Ascending aorta (tissue), 2 donors: ENCODE measurements around the gene SLC26A11. TPM values are rescaled to one million over a fixed set of nuclear protein-coding genes. Genes with fewer than 3 reads are reported as not detected.

Experiments
- DNase-seq, 2 donors: peaks; one replicate each; pipeline ENCODE4 v3.0.0-alpha.2; 2019; ENCODE audit warnings: low spot score in 2 of 2
- H3K27ac ChIP-seq, 2 donors: fragments of 200-600 bp; sonication (generic); one replicate each; pipeline ENCODE4 v1.5.1; 2016 to 2017; ENCODE audit warnings: mild to moderate bottlenecking in 1 of 2
- H3K27me3 ChIP-seq: fragments of 200-600 bp; sonication (generic); one replicate; pipeline ENCODE4 v1.5.1; 2017
- H3K36me3 ChIP-seq, 2 donors: fragments of 200-600 bp; sonication (generic); one replicate each; pipeline ENCODE4 v1.5.1; 2016
- H3K4me1 ChIP-seq, 2 donors: fragments of 200-600 bp; sonication (generic); one replicate each; pipeline ENCODE4 v1.5.1; 2016 to 2017; ENCODE audit warnings: mild to moderate bottlenecking in 1 of 2
- H3K4me3 ChIP-seq, 2 donors: fragments of 200-600 bp; sonication (generic); one replicate each; pipeline ENCODE4 v1.5.1; 2016 to 2017; ENCODE audit warnings: mild to moderate bottlenecking in 1 of 2
- H3K9me3 ChIP-seq, 2 donors: fragments of 200-600 bp; sonication (generic); one replicate each; pipeline ENCODE4 v1.5.1; 2016
- CTCF ChIP-seq, 3 experiments: fragments of 200-600 bp in 2 of 3; fragments of 450-650 bp in 1 of 3; sonication (generic) in 2 of 3; IDR thresholded peaks; one replicate each; pipeline ENCODE4 v1.5.1; 2016 to 2019; ENCODE audit warnings: antibody characterized with exemption in 3 of 3, mild to moderate bottlenecking in 1 of 3, moderate library complexity in 1 of 3
- intact Hi-C: fragments of 100-400 bp; cut with DNase I; formaldehyde crosslinking; loops from one replicate; pipeline ENCODE4 v1.15.1; 2023
- total RNA-seq: library from RNA; depleted of rRNA; stranded (reverse); fragments of >200 nt; gene quantifications from one replicate; pipeline ENCODE4 v1.1.0, GENCODE V29; 2016

The SLC26A11 gene
- total RNA-seq = 25.8 TPM

- Histone ChIP-seq H3K4me3 (peak within 1 kb of the TSS; percentile 96 to 97), H3K36me3 (peaks cover 7 to 15% of the 10 kb centered on the region in 2 donors), H3K27ac (peak within 1 kb of the TSS; percentile 82 to 85), H3K4me1 (peaks cover 3 to 9% of the 10 kb centered on the region in 2 donors), H3K9me3 (no peaks in the 10 kb centered on the region), H3K27me3 (no peaks in the 10 kb centered on the region)
- peak; percentile 37 to 88 for DNase-seq
- no peak for TF ChIP-seq CTCF (IDR thresholded peaks at IDR 0.05)
- intact Hi-C loops = loop anchor here (2.0 to 5.0 kb wide), 2 partner anchors 41 to 73 kb away; partner anchors contain the start of genes EIF4A3 and RNF213
These were observed at the start of gene SLC26A11, which contains the start of gene SGSH for GRCh38 chr17:80220054-80220735. Gene SLC26A11 (plus strand): TSS chr17:80220427. CDS start chr17:80221561, 1,134 bp downstream. Gene SGSH (minus strand): TSS chr17:80220333. CDS start chr17:80220313, 20 bp downstream.

- H3K27me3 ChIP-seq = no peaks in the 10 kb centered on the region
- H3K4me3 ChIP-seq = no peak overlapping the region
- TF ChIP-seq CTCF (IDR thresholded peaks at IDR 0.05) = no peak
- no peaks in the 10 kb centered on the region for H3K9me3 ChIP-seq
- no peak for DNase-seq
- H3K4me1 ChIP-seq = no peaks in the 10 kb centered on the region
- no peak overlapping the region for H3K27ac ChIP-seq
- no peaks in the 10 kb centered on the region for H3K36me3 ChIP-seq
- intact Hi-C loops = no loop called here
These were observed 48.5 kb upstream of the SLC26A11 start for GRCh38 chr17:80171681-80172080.

GRCh38 chr17:80173126-80173525 lies 47.1 kb upstream of the SLC26A11 start:
- Histone ChIP-seq H3K27ac (no peak overlapping the region), H3K27me3 (no peaks in the 10 kb centered on the region), H3K36me3 (no peaks in the 10 kb centered on the region), H3K9me3 (no peaks in the 10 kb centered on the region), H3K4me1 (no peaks in the 10 kb centered on the region), H3K4me3 (no peak overlapping the region)
- TF ChIP-seq CTCF (IDR thresholded peaks at IDR 0.05) = no peak
- DNase-seq = no peak
- intact Hi-C loops = no loop called here

GRCh38 chr17:80173916-80174315 lies 46.3 kb upstream of the SLC26A11 start:
- H3K27ac ChIP-seq = no peak overlapping the region
- H3K4me1 ChIP-seq = no peaks in the 10 kb centered on the region
- no peaks in the 10 kb centered on the region for H3K36me3 ChIP-seq
- no peaks in the 10 kb centered on the region for H3K27me3 ChIP-seq
- no peak for DNase-seq
- intact Hi-C loops = no loop called here
- no peak overlapping the region for H3K4me3 ChIP-seq
- no peaks in the 10 kb centered on the region for H3K9me3 ChIP-seq
- no peak for TF ChIP-seq CTCF (IDR thresholded peaks at IDR 0.05)

- no peaks in the 10 kb centered on the region for H3K36me3 ChIP-seq
- H3K27me3 ChIP-seq = no peaks in the 10 kb centered on the region
- intact Hi-C loops = no loop called here
- no peak for TF ChIP-seq CTCF (IDR thresholded peaks at IDR 0.05)
- DNase-seq = no peak
- H3K4me1 ChIP-seq = no peaks in the 10 kb centered on the region
- H3K9me3 ChIP-seq = no peaks in the 10 kb centered on the region
- no peak overlapping the region for H3K4me3 ChIP-seq
- H3K27ac ChIP-seq = no peak overlapping the region
These were observed 43.5 kb upstream of the SLC26A11 start for GRCh38 chr17:80176757-80177156.
